ENCODE measurements around the gene UMPS.
A peak's percentile ranks its signal among the peaks of the same experiment; 100 is the strongest.

Gene UMPS

GRCh38 chr3:124777762-124778470 is 47.7 kb downstream of the UMPS start:
- TF ChIP-seq, protein P1, sequence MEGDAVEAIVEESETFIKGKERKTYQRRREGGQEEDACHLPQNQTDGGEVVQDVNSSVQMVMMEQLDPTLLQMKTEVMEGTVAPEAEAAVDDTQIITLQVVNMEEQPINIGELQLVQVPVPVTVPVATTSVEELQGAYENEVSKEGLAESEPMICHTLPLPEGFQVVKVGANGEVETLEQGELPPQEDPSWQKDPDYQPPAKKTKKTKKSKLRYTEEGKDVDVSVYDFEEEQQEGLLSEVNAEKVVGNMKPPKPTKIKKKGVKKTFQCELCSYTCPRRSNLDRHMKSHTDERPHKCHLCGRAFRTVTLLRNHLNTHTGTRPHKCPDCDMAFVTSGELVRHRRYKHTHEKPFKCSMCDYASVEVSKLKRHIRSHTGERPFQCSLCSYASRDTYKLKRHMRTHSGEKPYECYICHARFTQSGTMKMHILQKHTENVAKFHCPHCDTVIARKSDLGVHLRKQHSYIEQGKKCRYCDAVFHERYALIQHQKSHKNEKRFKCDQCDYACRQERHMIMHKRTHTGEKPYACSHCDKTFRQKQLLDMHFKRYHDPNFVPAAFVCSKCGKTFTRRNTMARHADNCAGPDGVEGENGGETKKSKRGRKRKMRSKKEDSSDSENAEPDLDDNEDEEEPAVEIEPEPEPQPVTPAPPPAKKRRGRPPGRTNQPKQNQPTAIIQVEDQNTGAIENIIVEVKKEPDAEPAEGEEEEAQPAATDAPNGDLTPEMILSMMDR (IDR thresholded peaks at IDR 0.05; ENCODE audit: low read depth, low read length), result no peak
- Histone ChIP-seq H3K4me1 (peaks cover 43% of the 10 kb centered on the region), H3K36me3 (peaks cover 7% of the 10 kb centered on the region; the same call in 1 of the 2 replicates), H3K9me3 (no peaks in the 10 kb centered on the region), H3K4me3 (ENCODE audit: low read depth, low read length) (no peak overlapping the region), H3K27me3 (no peaks in the 10 kb centered on the region)
- DNase-seq, result no peak

GRCh38 chr3:124779116-124779515 is 48.9 kb downstream of the UMPS start:
- peaks cover 41% of the 10 kb centered on the region for H3K4me1 ChIP-seq
- H3K27me3 ChIP-seq, result no peaks in the 10 kb centered on the region
- TF ChIP-seq, protein P1 (IDR thresholded peaks at IDR 0.05; ENCODE audit: low read depth, low read length), result no peak
- no peak overlapping the region for H3K4me3 ChIP-seq (ENCODE audit: low read depth, low read length)
- 0 out of 2 replicates have a peak, but pooled peaks cover 4% of the 10 kb centered on the region for H3K36me3 ChIP-seq
- no peaks in the 10 kb centered on the region; the same call in 1 of the 2 replicates for H3K9me3 ChIP-seq
- DNase-seq, result no peak

GRCh38 chr3:124779751-124780191 is 49.5 kb downstream of the UMPS start:
- Histone ChIP-seq H3K4me3 (ENCODE audit: low read depth, low read length) (no peak overlapping the region), H3K36me3 (peaks cover 2% of the 10 kb centered on the region; the same call in 1 of the 2 replicates)

GRCh38 chr3:124780356-124780755 is 50.1 kb downstream of the UMPS start:
- DNase-seq, result no peak
- TF ChIP-seq, protein P1 (IDR thresholded peaks at IDR 0.05; ENCODE audit: low read depth, low read length), result no peak
- peaks cover 5% of the 10 kb centered on the region; the same call in 1 of the 2 replicates for H3K36me3 ChIP-seq
- no peak overlapping the region for H3K4me3 ChIP-seq (ENCODE audit: low read depth, low read length)
- peaks cover 40% of the 10 kb centered on the region for H3K4me1 ChIP-seq
- H3K9me3 ChIP-seq, result no peaks in the 10 kb centered on the region; the same call in 1 of the 2 replicates
- H3K27me3 ChIP-seq, result no peaks in the 10 kb centered on the region

More at GRCh38 chr3:124779751-124780191, 49.5 kb downstream of the UMPS start:
- no peak for DNase-seq
- TF ChIP-seq, protein P1 (IDR thresholded peaks at IDR 0.05; ENCODE audit: low read depth, low read length), result no peak
- Histone ChIP-seq H3K9me3 (no peaks in the 10 kb centered on the region; the same call in 1 of the 2 replicates), H3K4me1 (peaks cover 40% of the 10 kb centered on the region), H3K27me3 (no peaks in the 10 kb centered on the region)

- Histone ChIP-seq H3K9me3 (no peaks in the 10 kb centered on the region; the same call in 1 of the 2 replicates), H3K36me3 (peaks cover 5% of the 10 kb centered on the region; the same call in 1 of the 2 replicates), H3K4me1 (peaks cover 39% of the 10 kb centered on the region), H3K4me3 (ENCODE audit: low read depth, low read length) (no peak overlapping the region), H3K27me3 (no peaks in the 10 kb centered on the region)
- peak; percentile 80 for DNase-seq
- TF ChIP-seq, protein P1 (IDR thresholded peaks at IDR 0.05; ENCODE audit: low read depth, low read length), result no peak
Observed at GRCh38 chr3:124780761-124781475, 50.7 kb downstream of the UMPS start.

Data from BE2C (cell line).